GM06990 (cell line): ENCODE results near the gene FEM1B.
A peak's percentile ranks its signal among the peaks of the same experiment; 100 is the strongest.
"Not testable (repeated sequence)": the region's sequence is repeated elsewhere in the genome, so short reads cannot be mapped to it uniquely, and the experiment has no call there.

Experiments used
- DNase-seq: peaks from one replicate; pipeline ENCODE4 v3.0.0-alpha.2; 2011; ENCODE audit not compliant: insufficient read length; ENCODE audit errors: extremely low read depth
- H3K27me3 ChIP-seq: replicated peaks from 2 replicates; pipeline ENCODE4 v1.6.0; 2011; ENCODE audit warnings: low read length; ENCODE audit not compliant: control insufficient read depth, insufficient read depth
- H3K36me3 ChIP-seq: 2 replicates; pipeline ENCODE4 v1.5.1; 2011; ENCODE audit warnings: low read length; ENCODE audit not compliant: control insufficient read depth, insufficient read depth
- H3K4me3 ChIP-seq: replicated peaks from 2 replicates; pipeline ENCODE4 v1.5.1; 2011; ENCODE audit warnings: low read depth, mild to moderate bottlenecking, control low read depth, low read length
- CTCF ChIP-seq: IDR thresholded peaks from 2 replicates; pipeline ENCODE4 v1.5.1; 2011; ENCODE audit warnings: low read length, control low read depth, mild to moderate bottlenecking, inconsistent platforms; ENCODE audit not compliant: insufficient read depth, poor library complexity, severe bottlenecking

The FEM1B gene

GRCh38 chr15:68230157-68231100 is 47.1 kb upstream of the FEM1B start:
- peak; percentile 42 for DNase-seq
- H3K27me3 ChIP-seq, result no peaks in the 10 kb centered on the region
- H3K36me3 ChIP-seq, result no peaks in the 10 kb centered on the region
- peak; percentile 24 for TF ChIP-seq CTCF
- peak overlapping the region; percentile 88 for H3K4me3 ChIP-seq

- Histone ChIP-seq H3K36me3 (no peaks in the 10 kb centered on the region), H3K4me3 (no peak overlapping the region), H3K27me3 (no peaks in the 10 kb centered on the region)
- DNase-seq, result no peak
- TF ChIP-seq CTCF, result no peak
Observed at GRCh38 chr15:68231102-68231818, 46.3 kb upstream of the FEM1B start.

GRCh38 chr15:68232449-68232848 is 45.1 kb upstream of the FEM1B start:
- TF ChIP-seq CTCF, result no peak

GRCh38 chr15:68232937-68233336 is 44.6 kb upstream of the FEM1B start:
- no peaks in the 10 kb centered on the region for H3K27me3 ChIP-seq
- no peak for DNase-seq
- H3K4me3 ChIP-seq, result no peak overlapping the region
- H3K36me3 ChIP-seq, result no peaks in the 10 kb centered on the region
- no peak for TF ChIP-seq CTCF

More at GRCh38 chr15:68232449-68232848, 45.1 kb upstream of the FEM1B start:
- Histone ChIP-seq H3K27me3 (no peaks in the 10 kb centered on the region), H3K36me3 (no peaks in the 10 kb centered on the region), H3K4me3 (no peak overlapping the region)
- DNase-seq, result no peak

DNA sequence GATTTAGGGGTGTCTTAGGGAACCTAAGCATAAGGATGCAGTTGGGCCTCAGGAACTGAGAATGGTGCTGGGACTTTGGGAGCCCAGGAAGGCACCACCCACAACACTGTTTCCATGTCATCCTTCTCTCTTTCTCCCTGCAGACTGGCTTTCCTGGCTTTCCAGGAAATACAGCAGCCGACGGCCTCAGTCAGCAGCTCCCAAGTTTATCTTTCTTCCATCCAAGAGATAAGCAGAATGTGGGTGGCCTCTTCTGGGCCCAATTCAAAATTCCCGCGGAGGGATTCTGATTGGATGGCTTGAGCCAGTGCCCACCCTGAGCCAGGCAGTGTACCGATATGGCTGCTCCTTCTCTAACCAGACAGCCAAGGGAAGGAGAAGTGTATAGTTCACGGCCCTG is 43.5 kb upstream of the FEM1B start:
- no peaks in the 10 kb centered on the region for H3K27me3 ChIP-seq
- no peaks in the 10 kb centered on the region for H3K36me3 ChIP-seq
- DNase-seq, result no peak
- H3K4me3 ChIP-seq, result no peak overlapping the region
- TF ChIP-seq CTCF, result no peak

- not testable (repeated sequence) for DNase-seq, H3K36me3 ChIP-seq, H3K4me3 ChIP-seq
Observed at GRCh38 chr15:68234520-68234919, 43.0 kb upstream of the FEM1B start.

More at GRCh38 chr15:68234520-68234919, 43.0 kb upstream of the FEM1B start:
- H3K27me3 ChIP-seq, result not testable (repeated sequence)
